ENCODE data around the gene CUX1. TPM values are rescaled to one million over a fixed set of nuclear protein-coding genes. Genes with fewer than 3 reads are reported as not detected.
A peak's percentile ranks its signal among the peaks of the same experiment; 100 is the strongest.

CUX1 gene
- total and polyA plus RNA-seq, 10 of the 15 experiments (the other 5 are each of a cell fraction or from before 2014, with no cell fraction given) = 6.1 to 48.6 (median 25.9) TPM

- TF ChIP-seq, protein P1, sequence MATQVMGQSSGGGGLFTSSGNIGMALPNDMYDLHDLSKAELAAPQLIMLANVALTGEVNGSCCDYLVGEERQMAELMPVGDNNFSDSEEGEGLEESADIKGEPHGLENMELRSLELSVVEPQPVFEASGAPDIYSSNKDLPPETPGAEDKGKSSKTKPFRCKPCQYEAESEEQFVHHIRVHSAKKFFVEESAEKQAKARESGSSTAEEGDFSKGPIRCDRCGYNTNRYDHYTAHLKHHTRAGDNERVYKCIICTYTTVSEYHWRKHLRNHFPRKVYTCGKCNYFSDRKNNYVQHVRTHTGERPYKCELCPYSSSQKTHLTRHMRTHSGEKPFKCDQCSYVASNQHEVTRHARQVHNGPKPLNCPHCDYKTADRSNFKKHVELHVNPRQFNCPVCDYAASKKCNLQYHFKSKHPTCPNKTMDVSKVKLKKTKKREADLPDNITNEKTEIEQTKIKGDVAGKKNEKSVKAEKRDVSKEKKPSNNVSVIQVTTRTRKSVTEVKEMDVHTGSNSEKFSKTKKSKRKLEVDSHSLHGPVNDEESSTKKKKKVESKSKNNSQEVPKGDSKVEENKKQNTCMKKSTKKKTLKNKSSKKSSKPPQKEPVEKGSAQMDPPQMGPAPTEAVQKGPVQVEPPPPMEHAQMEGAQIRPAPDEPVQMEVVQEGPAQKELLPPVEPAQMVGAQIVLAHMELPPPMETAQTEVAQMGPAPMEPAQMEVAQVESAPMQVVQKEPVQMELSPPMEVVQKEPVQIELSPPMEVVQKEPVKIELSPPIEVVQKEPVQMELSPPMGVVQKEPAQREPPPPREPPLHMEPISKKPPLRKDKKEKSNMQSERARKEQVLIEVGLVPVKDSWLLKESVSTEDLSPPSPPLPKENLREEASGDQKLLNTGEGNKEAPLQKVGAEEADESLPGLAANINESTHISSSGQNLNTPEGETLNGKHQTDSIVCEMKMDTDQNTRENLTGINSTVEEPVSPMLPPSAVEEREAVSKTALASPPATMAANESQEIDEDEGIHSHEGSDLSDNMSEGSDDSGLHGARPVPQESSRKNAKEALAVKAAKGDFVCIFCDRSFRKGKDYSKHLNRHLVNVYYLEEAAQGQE (IDR thresholded peaks at IDR 0.05; ENCODE audit: low read depth, low read length) = no peak
- TF ChIP-seq USF2 (IDR thresholded peaks at IDR 0.05; ENCODE audit: borderline replicate concordance, low read depth, low read length) (no peak), ZNF207 (IDR thresholded peaks at IDR 0.05; ENCODE audit: borderline replicate concordance) (no peak), MTA2 (IDR thresholded peaks at IDR 0.05; ENCODE audit: low read depth) (no peak), CBX5 (IDR thresholded peaks at IDR 0.05; ENCODE audit: low read depth) (no peak), ZSCAN29 (IDR thresholded peaks at IDR 0.05) (no peak), NFYB (IDR thresholded peaks at IDR 0.05; ENCODE audit: insufficient read depth, low read depth, low read length) (no peak), NFIC (IDR thresholded peaks at IDR 0.05; ENCODE audit: low read depth, low read length) (no peak), NFXL1 (IDR thresholded peaks at IDR 0.05; ENCODE audit: borderline replicate concordance) (no peak), CHD2 (IDR thresholded peaks at IDR 0.05; ENCODE audit: borderline replicate concordance, low read depth, low read length) (no peak), SMAD1 (IDR thresholded peaks at IDR 0.05; ENCODE audit: low read depth, partially characterized antibody) (no peak), TCF3 (IDR thresholded peaks at IDR 0.05; ENCODE audit: borderline replicate concordance, insufficient read depth, low read depth, low read length) (no peak), ZNF274 (IDR thresholded peaks at IDR 0.05; ENCODE audit: insufficient read depth, insufficient read length) (no peak), RUNX3 (IDR thresholded peaks at IDR 0.05; ENCODE audit: low read length) (peak; percentile 71), MXI1 (IDR thresholded peaks at IDR 0.05; ENCODE audit: low read depth, low read length) (peak; percentile 17; the same call in 1 of the 2 replicates), GATAD2B (conservative IDR thresholded peaks at IDR 0.05; ENCODE audit: low read depth) (peak; percentile 93), TCF12 (IDR thresholded peaks at IDR 0.05; ENCODE audit: low read depth, low read length) (peak; percentile 39; the same call in 1 of the 2 replicates), RELA (IDR thresholded peaks at IDR 0.05; ENCODE audit: borderline replicate concordance, partially characterized antibody) (no peak), HDGF (IDR thresholded peaks at IDR 0.05) (0 out of 2 replicates have a peak, but pooled peaks have one; percentile 40), PAX8 (IDR thresholded peaks at IDR 0.05) (no peak), CBX3 (IDR thresholded peaks at IDR 0.05; ENCODE audit: borderline replicate concordance, low read depth) (no peak), CHD1 (IDR thresholded peaks at IDR 0.05; ENCODE audit: low read depth, low read length) (no peak), KAT2A (conservative IDR thresholded peaks at IDR 0.05; ENCODE audit: control insufficient read depth, low read depth, low read length) (no peak), SIN3A (IDR thresholded peaks at IDR 0.05; ENCODE audit: low read depth, low read length) (no peak)
- TF ChIP-seq, protein P2, sequence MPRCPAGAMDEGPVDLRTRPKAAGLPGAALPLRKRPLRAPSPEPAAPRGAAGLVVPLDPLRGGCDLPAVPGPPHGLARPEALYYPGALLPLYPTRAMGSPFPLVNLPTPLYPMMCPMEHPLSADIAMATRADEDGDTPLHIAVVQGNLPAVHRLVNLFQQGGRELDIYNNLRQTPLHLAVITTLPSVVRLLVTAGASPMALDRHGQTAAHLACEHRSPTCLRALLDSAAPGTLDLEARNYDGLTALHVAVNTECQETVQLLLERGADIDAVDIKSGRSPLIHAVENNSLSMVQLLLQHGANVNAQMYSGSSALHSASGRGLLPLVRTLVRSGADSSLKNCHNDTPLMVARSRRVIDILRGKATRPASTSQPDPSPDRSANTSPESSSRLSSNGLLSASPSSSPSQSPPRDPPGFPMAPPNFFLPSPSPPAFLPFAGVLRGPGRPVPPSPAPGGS (IDR thresholded peaks at IDR 0.05; ENCODE audit: borderline replicate concordance, insufficient read depth, low read depth, low read length, poor library complexity, severe bottlenecking) = peak; percentile 44
- TF ChIP-seq, protein P3, sequence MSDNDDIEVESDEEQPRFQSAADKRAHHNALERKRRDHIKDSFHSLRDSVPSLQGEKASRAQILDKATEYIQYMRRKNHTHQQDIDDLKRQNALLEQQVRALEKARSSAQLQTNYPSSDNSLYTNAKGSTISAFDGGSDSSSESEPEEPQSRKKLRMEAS (IDR thresholded peaks at IDR 0.05; ENCODE audit: low read depth, low read length) = no peak
Measured at GRCh38 chr7:101814991-101815825, 2.2 kb upstream of the CUX1 start (continued).
